ENCODE results near the gene PCDHA10.
"Not testable (repeated sequence)": the region's sequence is repeated elsewhere in the genome, so short reads cannot be mapped to it uniquely, and the experiment has no call there.

Gene PCDHA10

GRCh38 chr5:140808889-140809291, 46.8 kb upstream of the PCDHA10 start:
- TF ChIP-seq EZH2phosphoT487 (IDR thresholded peaks at IDR 0.05; ENCODE audit: low read depth) = no peak
- TF ChIP-seq CTCF (IDR thresholded peaks at IDR 0.05; ENCODE audit: low read depth, low read length) = no peak
- Histone ChIP-seq H3K4me2 (ENCODE audit: low read length) (no peak overlapping the region), H3K27ac (ENCODE audit: low read length) (no peak overlapping the region), H4K20me1 (ENCODE audit: insufficient read depth, low read length) (no peaks in the 10 kb centered on the region), H3K27me3 (ENCODE audit: low read depth, low read length) (no peaks in the 10 kb centered on the region), H3K9me3 (ENCODE audit: insufficient read depth, low read length) (no peaks in the 10 kb centered on the region), H3K36me3 (replicated peaks; ENCODE audit: low read depth, low read length) (no peaks in the 10 kb centered on the region), H2AFZ (ENCODE audit: low read depth, low read length) (no peak overlapping the region), H3K4me3 (ENCODE audit: low read length) (no peak overlapping the region), H3K4me1 (ENCODE audit: low read length) (no peaks in the 10 kb centered on the region), H3K79me2 (ENCODE audit: low read length) (no peaks in the 10 kb centered on the region), H3K9ac (ENCODE audit: low read length) (no peak overlapping the region)

GRCh38 chr5:140821375-140822280, 34.1 kb upstream of the PCDHA10 start, which contains the start of gene PCDHA5:
Gene PCDHA5 (plus strand): TSS chr5:140821613.
- Histone ChIP-seq H3K79me2 (ENCODE audit: low read length) (no peaks in the 10 kb centered on the region), H3K4me3 (ENCODE audit: low read length) (no peak within 1 kb of the TSS), H3K36me3 (replicated peaks; ENCODE audit: low read depth, low read length) (no peaks in the 10 kb centered on the region), H4K20me1 (ENCODE audit: insufficient read depth, low read length) (no peaks in the 10 kb centered on the region), H3K4me2 (ENCODE audit: low read length) (no peak within 1 kb of the TSS), H3K4me1 (ENCODE audit: low read length) (no peaks in the 10 kb centered on the region), H3K27me3 (ENCODE audit: low read depth, low read length) (no peaks in the 10 kb centered on the region), H3K9ac (ENCODE audit: low read length) (no peak within 1 kb of the TSS), H3K27ac (ENCODE audit: low read length) (no peak within 1 kb of the TSS), H3K9me3 (ENCODE audit: insufficient read depth, low read length) (no peaks in the 10 kb centered on the region), H2AFZ (ENCODE audit: low read depth, low read length) (no peak within 1 kb of the TSS)
- no peak for TF ChIP-seq CTCF (IDR thresholded peaks at IDR 0.05; ENCODE audit: low read depth, low read length)
- no peak for TF ChIP-seq EZH2phosphoT487 (IDR thresholded peaks at IDR 0.05; ENCODE audit: low read depth)

GRCh38 chr5:140822281-140822629, 33.4 kb upstream of the PCDHA10 start:
- TF ChIP-seq EZH2phosphoT487 (IDR thresholded peaks at IDR 0.05; ENCODE audit: low read depth) (no peak), CTCF (IDR thresholded peaks at IDR 0.05; ENCODE audit: low read depth, low read length) (no peak)

GRCh38 chr5:140822969-140823368, 32.7 kb upstream of the PCDHA10 start:
- not testable (repeated sequence) for H3K4me2 ChIP-seq (ENCODE audit: low read length)

More at GRCh38 chr5:140822281-140822629, 33.4 kb upstream of the PCDHA10 start:
- no peak overlapping the region for H3K4me3 ChIP-seq (ENCODE audit: low read length)
- no peaks in the 10 kb centered on the region for H3K4me1 ChIP-seq (ENCODE audit: low read length)
- H3K27me3 ChIP-seq (ENCODE audit: low read depth, low read length) = no peaks in the 10 kb centered on the region
- no peaks in the 10 kb centered on the region for H3K36me3 ChIP-seq (replicated peaks; ENCODE audit: low read depth, low read length)
- no peak overlapping the region for H3K27ac ChIP-seq (ENCODE audit: low read length)
- H3K9ac ChIP-seq (ENCODE audit: low read length) = no peak overlapping the region
- H2AFZ ChIP-seq (ENCODE audit: low read depth, low read length) = no peak overlapping the region
- H3K4me2 ChIP-seq (ENCODE audit: low read length) = no peak overlapping the region
- H3K9me3 ChIP-seq (ENCODE audit: insufficient read depth, low read length) = no peaks in the 10 kb centered on the region
- H4K20me1 ChIP-seq (ENCODE audit: insufficient read depth, low read length) = no peaks in the 10 kb centered on the region
- no peaks in the 10 kb centered on the region for H3K79me2 ChIP-seq (ENCODE audit: low read length)

More at GRCh38 chr5:140822969-140823368, 32.7 kb upstream of the PCDHA10 start:
- not testable (repeated sequence) for H3K4me1 ChIP-seq (ENCODE audit: low read length); H3K4me3 ChIP-seq (ENCODE audit: low read length); H3K27me3 ChIP-seq (ENCODE audit: low read depth, low read length); H4K20me1 ChIP-seq (ENCODE audit: insufficient read depth, low read length); H3K9me3 ChIP-seq (ENCODE audit: insufficient read depth, low read length); H3K79me2 ChIP-seq (ENCODE audit: low read length); H2AFZ ChIP-seq (ENCODE audit: low read depth, low read length); H3K9ac ChIP-seq (ENCODE audit: low read length); H3K36me3 ChIP-seq (replicated peaks; ENCODE audit: low read depth, low read length); H3K27ac ChIP-seq (ENCODE audit: low read length)

All from OCI-LY3 (cell line).